GM10266 (cell line): ENCODE measurements around the gene SLC22A1.
"Not testable (repeated sequence)": the region's sequence is repeated elsewhere in the genome, so short reads cannot be mapped to it uniquely, and the experiment has no call there.

Source experiments
- DNase-seq: peaks from one replicate; pipeline ENCODE4 v3.0.0; 2012; ENCODE audit errors: extremely low spot score
- TF ChIP-seq, protein P1 (sequence below): IDR thresholded peaks from 2 replicates; pipeline ENCODE4 v1.5.1; 2012; ENCODE audit warnings: mild to moderate bottlenecking, low read depth; ENCODE audit not compliant: control insufficient read depth, insufficient read depth; ENCODE audit errors: missing control alignments

SLC22A1 gene

GRCh38 chr6:160088069-160088783 lies 33.4 kb upstream of the SLC22A1 start:
- DNase-seq = no peak
- TF ChIP-seq, protein P1, sequence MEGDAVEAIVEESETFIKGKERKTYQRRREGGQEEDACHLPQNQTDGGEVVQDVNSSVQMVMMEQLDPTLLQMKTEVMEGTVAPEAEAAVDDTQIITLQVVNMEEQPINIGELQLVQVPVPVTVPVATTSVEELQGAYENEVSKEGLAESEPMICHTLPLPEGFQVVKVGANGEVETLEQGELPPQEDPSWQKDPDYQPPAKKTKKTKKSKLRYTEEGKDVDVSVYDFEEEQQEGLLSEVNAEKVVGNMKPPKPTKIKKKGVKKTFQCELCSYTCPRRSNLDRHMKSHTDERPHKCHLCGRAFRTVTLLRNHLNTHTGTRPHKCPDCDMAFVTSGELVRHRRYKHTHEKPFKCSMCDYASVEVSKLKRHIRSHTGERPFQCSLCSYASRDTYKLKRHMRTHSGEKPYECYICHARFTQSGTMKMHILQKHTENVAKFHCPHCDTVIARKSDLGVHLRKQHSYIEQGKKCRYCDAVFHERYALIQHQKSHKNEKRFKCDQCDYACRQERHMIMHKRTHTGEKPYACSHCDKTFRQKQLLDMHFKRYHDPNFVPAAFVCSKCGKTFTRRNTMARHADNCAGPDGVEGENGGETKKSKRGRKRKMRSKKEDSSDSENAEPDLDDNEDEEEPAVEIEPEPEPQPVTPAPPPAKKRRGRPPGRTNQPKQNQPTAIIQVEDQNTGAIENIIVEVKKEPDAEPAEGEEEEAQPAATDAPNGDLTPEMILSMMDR = no peak

- DNase-seq = no peak
- TF ChIP-seq, protein P1 = no peak
Observed at GRCh38 chr6:160088784-160089533, 32.7 kb upstream of the SLC22A1 start.

- DNase-seq = no peak
- TF ChIP-seq, protein P1 = no peak
Observed at GRCh38 chr6:160089534-160089897, 32.1 kb upstream of the SLC22A1 start.

- DNase-seq = not testable (repeated sequence)
Observed at GRCh38 chr6:160090442-160091239, 31.0 kb upstream of the SLC22A1 start.

GRCh38 chr6:160092176-160092575 lies 29.4 kb upstream of the SLC22A1 start:
- DNase-seq = not testable (repeated sequence)

GRCh38 chr6:160092602-160093001 lies 29.0 kb upstream of the SLC22A1 start:
- no peak for DNase-seq
- TF ChIP-seq, protein P1 = no peak

DNA sequence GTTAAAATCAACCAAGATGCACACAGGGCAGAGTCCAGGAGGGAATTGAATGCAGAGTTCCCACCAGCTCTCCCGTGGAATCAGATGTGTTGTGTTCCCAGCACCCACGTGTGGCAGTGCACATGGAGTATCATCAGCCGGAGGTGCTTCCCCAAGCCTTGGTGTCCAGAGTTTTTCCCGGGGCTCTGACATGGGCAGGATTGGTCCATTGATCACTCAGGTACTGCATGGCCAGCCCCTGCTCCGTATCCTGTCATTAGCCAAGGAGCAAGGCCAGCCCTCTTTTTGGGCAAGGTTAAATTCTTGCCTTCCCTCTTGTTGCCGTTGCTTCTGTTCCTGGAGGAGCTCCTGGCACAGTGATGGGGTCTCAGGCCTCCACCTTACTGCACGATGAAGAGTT lies 28.6 kb upstream of the SLC22A1 start:
- no peak for DNase-seq
- TF ChIP-seq, protein P1 = no peak

GRCh38 chr6:160093946-160094345 lies 27.7 kb upstream of the SLC22A1 start:
- TF ChIP-seq, protein P1 = no peak
- no peak for DNase-seq
